Stimulated activated CD4-positive, alpha-beta T cell treated with anti-CD3 and anti-CD28 coated beads, TNF-alpha, amount 100 ng/mL, for 1 hour (primary cell): Measurements from ENCODE around the gene NHLRC1.

Experiments used
- DNase-seq, 3 donors: peaks; one replicate each; pipeline ENCODE4 v3.0.0-alpha.2; 2020; ENCODE audit warnings: low read depth in 3 of 3, low spot score in 1 of 3

Gene NHLRC1

DNA sequence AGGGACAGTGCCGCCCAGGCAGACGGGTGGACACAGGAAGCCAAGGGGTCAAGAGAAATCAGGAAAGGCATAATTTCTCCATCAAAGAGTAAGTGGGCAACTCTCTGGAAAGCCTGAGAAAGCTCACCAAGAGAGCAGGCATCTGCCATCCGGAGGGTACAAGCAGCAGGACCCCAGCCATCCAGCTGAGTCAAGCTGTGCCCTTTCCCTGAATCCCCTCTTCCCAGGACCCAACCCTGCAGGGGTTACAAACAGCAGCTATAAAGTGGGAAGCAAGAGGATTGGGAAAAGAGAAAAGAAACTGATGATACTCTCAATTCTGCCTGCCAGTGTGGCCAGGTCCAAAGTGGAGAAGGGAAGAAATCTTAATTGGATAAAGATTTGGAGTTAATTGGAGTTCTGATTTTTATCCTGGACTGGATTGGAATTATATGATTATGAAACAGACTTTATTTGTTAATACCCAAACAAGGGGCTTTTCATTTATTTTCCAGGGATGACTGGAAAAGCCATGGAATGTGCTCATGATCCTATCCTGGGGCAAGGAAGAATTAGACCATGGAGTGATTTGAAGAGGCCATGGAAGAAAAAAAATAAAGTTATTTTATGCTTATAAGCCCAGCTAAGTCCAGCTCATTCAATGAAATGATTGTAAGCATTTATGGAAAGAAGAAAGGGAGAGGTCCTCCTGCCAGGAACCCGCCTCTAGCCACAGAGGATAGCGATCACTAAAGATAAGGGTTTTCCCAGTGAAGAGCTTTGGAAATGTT lies 34.9 kb downstream of the NHLRC1 start:
- DNase-seq = no peak

- DNase-seq = no peak
Observed at GRCh38 chr6:18081025-18081668, 41.3 kb downstream of the NHLRC1 start.

GRCh38 chr6:18080544-18080943 lies 41.9 kb downstream of the NHLRC1 start:
- DNase-seq = no peak

- DNase-seq = no peak
Observed at GRCh38 chr6:18078866-18079265, 43.6 kb downstream of the NHLRC1 start.

DNA sequence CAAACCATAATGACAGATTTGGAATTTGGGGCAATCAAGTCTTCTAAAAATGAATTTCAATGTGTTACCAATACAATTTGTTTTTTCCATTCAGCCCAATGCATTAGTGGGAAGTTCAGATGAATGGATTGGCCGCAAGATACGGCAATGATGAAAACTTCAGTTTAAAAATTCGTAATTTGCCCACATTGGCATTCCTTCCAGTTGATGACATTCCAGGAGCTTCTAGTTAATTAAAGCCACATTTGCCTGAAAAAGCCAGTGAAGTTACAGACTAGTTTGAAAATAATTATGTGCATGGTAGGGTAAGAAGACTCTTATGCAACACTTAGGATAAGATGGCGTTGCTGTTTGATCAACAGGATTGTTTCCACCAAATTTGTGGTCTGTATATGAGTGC lies 46.2 kb downstream of the NHLRC1 start:
- no peak for DNase-seq

DNA sequence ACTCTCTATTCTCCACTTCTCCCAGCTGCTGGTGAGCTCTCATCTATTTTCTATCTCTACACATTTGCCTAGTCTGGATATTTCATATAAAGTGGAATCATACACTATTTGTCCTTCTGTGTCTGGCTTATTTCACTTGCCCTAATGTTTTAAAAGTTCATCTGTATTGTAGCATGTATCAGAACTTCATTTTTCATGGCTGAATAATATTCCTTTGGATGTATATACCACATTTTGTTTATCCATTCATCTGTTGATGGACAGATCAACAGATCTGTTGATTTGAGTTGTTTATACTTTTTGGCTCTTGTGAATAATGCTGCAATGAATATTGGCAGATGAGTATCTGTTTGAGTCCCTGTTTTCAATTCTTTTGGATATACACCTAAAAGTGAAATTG lies 49.6 kb downstream of the NHLRC1 start:
- DNase-seq = no peak

- no peak for DNase-seq
Observed at GRCh38 chr6:18070486-18070885, 52.0 kb downstream of the NHLRC1 start.
